Ishikawa (cell line): ENCODE data around the gene LPCAT1.

Experiments used
- CEBPB ChIP-seq: IDR thresholded peaks from 2 replicates; pipeline ENCODE4 v1.6.1; 2012
- CREB1 ChIP-seq: IDR thresholded peaks from 2 replicates; pipeline ENCODE4 v1.6.1; 2012; ENCODE audit warnings: low read depth
- EGR1 ChIP-seq: IDR thresholded peaks from 2 replicates; pipeline ENCODE4 v1.6.1; 2012
- EP300 ChIP-seq: IDR thresholded peaks from 2 replicates; pipeline ENCODE4 v1.6.1; 2012; ENCODE audit warnings: borderline replicate concordance
- FOXM1 ChIP-seq: IDR thresholded peaks from 2 replicates; pipeline ENCODE4 v1.6.1; 2012; ENCODE audit warnings: low read depth, borderline replicate concordance
- NFIC ChIP-seq: IDR thresholded peaks from 2 replicates; pipeline ENCODE4 v1.6.1; 2012
- RAD21 ChIP-seq: IDR thresholded peaks from 2 replicates; pipeline ENCODE4 v1.6.1; 2012; ENCODE audit warnings: low read depth
- TAF1 ChIP-seq: IDR thresholded peaks from 2 replicates; pipeline ENCODE4 v1.6.1; 2012; ENCODE audit warnings: low read depth, mild to moderate bottlenecking
- TCF12 ChIP-seq: IDR thresholded peaks from 2 replicates; pipeline ENCODE4 v1.6.1; 2012; ENCODE audit warnings: low read depth
- TEAD4 ChIP-seq: IDR thresholded peaks from 2 replicates; pipeline ENCODE4 v1.6.1; 2012
- YY1 ChIP-seq: IDR thresholded peaks from 2 replicates; pipeline ENCODE4 v1.6.1; 2012; ENCODE audit warnings: low read depth
- ZBTB7A ChIP-seq: IDR thresholded peaks from 2 replicates; pipeline ENCODE4 v1.6.1; 2012; ENCODE audit warnings: low read depth
- TF ChIP-seq, protein P1 (sequence below): IDR thresholded peaks from 2 replicates; pipeline ENCODE4 v1.6.1; 2012; ENCODE audit warnings: low read depth, mild to moderate bottlenecking
- TF ChIP-seq, protein P2 (sequence below): IDR thresholded peaks from 2 replicates; pipeline ENCODE4 v1.6.1; 2012
- TF ChIP-seq, protein P3 (sequence below): IDR thresholded peaks from 2 replicates; pipeline ENCODE4 v1.6.1; 2012

The LPCAT1 gene

DNA sequence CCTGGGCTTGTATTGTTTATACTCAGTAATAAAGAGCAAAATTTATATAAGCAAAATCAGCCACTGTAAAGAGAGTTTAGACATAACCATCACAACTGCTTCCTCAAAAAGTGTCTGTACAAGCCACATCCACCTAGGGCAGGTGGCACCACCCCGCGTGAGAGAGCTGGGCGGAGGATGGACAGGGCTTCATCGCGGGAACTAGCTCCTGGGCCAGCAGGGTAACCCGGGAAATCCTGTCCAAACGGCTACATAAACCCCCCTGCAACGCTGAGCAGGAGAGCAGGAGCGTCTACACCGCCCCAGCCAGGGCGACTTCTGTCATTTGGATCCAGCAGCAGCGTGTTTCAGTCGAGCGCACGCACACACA, 79.8 kb downstream of the LPCAT1 start:
- TF ChIP-seq ZBTB7A (no peak), YY1 (no peak), EP300 (no peak), NFIC (no peak), RAD21 (no peak)

DNA sequence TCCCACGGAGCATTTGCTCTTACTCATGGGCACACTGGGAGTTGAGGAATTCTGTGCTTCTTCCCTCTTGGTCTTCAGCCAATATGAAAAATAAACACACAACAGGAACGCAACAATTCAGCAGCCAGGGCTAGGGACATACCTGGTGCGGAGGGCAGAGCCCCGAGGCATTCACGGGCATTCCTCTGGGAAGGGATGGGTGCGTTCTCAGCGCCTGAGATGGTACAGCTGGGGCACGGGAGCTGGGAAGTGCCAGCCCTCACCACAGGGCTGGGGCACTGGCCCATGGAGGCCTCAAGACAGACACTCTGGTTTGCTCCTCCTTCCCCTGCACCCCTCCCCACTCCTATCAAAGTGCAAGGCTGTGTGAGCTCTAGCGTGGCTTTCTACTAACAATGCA, 80.6 kb downstream of the LPCAT1 start:
- TF ChIP-seq TAF1 = no peak
- no peak for TF ChIP-seq CREB1
- no peak for TF ChIP-seq TCF12
- TF ChIP-seq, protein P1, sequence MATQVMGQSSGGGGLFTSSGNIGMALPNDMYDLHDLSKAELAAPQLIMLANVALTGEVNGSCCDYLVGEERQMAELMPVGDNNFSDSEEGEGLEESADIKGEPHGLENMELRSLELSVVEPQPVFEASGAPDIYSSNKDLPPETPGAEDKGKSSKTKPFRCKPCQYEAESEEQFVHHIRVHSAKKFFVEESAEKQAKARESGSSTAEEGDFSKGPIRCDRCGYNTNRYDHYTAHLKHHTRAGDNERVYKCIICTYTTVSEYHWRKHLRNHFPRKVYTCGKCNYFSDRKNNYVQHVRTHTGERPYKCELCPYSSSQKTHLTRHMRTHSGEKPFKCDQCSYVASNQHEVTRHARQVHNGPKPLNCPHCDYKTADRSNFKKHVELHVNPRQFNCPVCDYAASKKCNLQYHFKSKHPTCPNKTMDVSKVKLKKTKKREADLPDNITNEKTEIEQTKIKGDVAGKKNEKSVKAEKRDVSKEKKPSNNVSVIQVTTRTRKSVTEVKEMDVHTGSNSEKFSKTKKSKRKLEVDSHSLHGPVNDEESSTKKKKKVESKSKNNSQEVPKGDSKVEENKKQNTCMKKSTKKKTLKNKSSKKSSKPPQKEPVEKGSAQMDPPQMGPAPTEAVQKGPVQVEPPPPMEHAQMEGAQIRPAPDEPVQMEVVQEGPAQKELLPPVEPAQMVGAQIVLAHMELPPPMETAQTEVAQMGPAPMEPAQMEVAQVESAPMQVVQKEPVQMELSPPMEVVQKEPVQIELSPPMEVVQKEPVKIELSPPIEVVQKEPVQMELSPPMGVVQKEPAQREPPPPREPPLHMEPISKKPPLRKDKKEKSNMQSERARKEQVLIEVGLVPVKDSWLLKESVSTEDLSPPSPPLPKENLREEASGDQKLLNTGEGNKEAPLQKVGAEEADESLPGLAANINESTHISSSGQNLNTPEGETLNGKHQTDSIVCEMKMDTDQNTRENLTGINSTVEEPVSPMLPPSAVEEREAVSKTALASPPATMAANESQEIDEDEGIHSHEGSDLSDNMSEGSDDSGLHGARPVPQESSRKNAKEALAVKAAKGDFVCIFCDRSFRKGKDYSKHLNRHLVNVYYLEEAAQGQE = no peak
- TF ChIP-seq FOXM1 = no peak
- no peak for TF ChIP-seq ZBTB7A
- TF ChIP-seq TEAD4 = no peak
- TF ChIP-seq EGR1 = no peak
- no peak for TF ChIP-seq CEBPB
- TF ChIP-seq, protein P2, sequence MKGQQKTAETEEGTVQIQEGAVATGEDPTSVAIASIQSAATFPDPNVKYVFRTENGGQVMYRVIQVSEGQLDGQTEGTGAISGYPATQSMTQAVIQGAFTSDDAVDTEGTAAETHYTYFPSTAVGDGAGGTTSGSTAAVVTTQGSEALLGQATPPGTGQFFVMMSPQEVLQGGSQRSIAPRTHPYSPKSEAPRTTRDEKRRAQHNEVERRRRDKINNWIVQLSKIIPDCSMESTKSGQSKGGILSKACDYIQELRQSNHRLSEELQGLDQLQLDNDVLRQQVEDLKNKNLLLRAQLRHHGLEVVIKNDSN = no peak

DNA sequence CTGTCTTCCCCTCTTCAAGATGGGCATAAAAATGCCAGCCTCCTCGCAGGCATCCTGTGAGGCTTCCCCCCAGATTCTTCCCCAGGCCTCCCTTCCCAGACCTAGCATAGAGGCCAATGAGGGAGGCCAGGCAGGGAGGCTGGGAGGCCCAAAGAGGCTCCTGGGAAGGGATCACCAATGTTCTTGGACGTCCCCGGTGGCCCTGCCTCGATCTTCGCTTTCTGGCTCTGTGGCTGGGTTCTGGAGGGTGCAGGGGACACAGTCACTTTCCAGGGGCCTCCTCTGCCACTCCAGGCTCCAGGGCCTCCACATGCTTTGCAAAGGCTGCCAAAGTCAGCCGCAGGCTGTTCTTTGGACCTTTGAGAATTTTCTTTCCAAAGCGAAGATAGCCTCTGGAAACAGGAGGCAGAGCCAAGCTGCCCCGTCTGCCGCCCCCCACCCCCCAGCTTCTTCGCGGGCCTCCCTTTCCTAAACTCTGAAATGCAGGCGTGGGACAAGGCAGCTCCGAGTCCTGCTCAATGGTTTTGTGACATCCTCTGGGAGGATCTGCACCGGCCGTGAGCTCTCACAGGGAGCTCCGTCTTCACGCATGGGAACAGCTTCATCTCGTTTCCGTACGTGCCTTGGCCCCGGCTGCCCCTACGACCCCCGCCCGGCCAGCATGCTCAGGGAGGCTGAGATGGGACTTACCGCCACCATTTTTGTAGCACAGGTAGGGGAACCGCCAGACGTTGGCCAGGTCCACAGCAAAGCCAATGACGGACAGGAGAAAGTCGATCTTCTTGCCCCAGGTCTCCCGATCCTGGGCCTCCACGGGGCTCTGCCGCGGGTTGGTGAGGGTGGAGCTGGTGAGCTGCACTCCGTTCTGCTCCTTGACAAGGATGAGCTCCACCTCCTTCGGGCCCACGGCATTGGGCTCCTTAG, 81.3 kb downstream of the LPCAT1 start:
- TF ChIP-seq YY1 (no peak), CEBPB (no peak), ZBTB7A (no peak), NFIC (no peak), EGR1 (no peak), FOXM1 (no peak), EP300 (no peak), TEAD4 (no peak), TAF1 (no peak), CREB1 (no peak), RAD21 (no peak), TCF12 (no peak)
- TF ChIP-seq, protein P3, sequence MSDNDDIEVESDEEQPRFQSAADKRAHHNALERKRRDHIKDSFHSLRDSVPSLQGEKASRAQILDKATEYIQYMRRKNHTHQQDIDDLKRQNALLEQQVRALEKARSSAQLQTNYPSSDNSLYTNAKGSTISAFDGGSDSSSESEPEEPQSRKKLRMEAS = no peak
- TF ChIP-seq, protein P2 = no peak
- TF ChIP-seq, protein P1 = no peak

DNA sequence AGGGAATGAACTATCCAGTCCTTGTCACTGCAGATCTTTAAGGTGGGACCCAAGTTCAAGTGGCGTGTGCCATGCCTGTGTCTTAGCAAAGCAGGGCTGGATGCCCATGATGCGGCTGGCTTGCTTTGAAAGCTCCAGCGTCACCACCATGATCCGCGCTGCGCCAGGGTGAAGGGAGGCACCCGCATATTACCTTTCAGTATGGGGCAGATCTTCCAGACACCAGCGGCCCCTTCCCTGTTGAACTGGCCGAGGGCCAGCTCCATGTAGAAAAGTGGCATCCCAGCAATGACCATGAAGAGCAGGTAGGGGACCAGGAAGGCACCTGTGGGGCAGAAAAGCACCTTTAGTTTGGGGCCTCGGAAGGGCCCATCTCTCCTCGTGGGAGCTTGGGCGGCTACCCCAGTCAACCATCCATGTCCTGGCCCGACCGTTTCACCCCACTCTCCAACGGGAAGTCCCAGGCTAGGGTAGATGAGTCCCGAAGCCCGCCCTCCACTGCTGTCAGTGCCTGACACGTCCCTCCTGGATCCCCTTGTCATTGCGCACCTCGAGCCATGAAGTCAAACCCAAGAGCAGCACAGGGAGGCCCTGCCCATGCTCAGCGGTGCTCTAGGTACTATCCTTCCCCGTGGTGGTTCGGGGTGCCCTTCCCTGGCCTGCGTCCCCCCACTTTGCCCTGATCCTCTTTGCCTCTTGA, 82.4 kb downstream of the LPCAT1 start:
- TF ChIP-seq RAD21 (no peak), TAF1 (no peak), EP300 (no peak), YY1 (no peak), TCF12 (no peak), EGR1 (no peak), CEBPB (no peak), ZBTB7A (no peak), CREB1 (no peak), NFIC (no peak), FOXM1 (no peak)
- TF ChIP-seq, protein P1 = no peak
